HG03196 (cell line): ENCODE data around the gene TIPRL.

Experiments
- ATAC-seq: cut with Tn5 transposase; IDR thresholded peaks from one replicate; pipeline ENCODE4 v1.9.1; 2021; ENCODE audit not compliant: unreplicated experiment

TIPRL gene

DNA sequence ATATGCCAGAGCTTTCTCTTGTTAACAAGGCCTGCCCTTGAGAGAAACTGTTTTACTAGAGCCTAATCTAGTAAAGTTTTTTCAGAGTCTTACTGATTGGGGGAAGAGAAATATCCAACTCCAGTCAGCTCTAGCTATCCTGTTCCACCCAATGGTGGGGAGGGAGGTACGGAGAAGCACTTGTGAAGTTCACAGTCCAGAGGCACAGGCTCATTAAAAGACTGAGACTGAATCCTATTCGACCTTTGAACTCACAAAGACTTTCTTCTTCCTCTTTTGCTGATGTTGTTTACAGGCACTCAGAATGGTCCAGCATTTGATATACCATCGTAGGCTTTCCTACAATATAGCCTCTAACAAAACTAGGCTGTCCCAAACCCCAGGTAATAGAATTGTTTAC is 31.6 kb downstream of the TIPRL start:
- ATAC-seq, result no peak

DNA sequence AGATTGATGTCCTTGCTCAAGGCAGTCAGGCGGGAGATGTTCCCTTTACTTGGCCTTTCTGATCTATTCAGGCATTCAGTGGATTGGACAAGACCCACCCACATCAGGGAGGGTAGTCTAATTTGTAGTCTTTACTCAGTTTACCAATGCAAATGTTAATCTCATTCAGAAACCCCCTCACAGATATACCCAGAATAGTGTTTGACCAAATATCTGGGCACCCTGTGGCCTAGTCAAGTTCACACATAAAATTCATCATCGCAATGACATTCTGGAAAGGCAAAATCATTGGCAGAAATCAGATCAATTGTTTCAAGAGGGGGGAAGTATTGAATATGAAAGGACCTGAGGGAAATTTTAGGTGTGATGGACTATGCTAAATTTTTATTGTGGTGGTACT is 34.6 kb downstream of the TIPRL start:
- ATAC-seq, result no peak

DNA sequence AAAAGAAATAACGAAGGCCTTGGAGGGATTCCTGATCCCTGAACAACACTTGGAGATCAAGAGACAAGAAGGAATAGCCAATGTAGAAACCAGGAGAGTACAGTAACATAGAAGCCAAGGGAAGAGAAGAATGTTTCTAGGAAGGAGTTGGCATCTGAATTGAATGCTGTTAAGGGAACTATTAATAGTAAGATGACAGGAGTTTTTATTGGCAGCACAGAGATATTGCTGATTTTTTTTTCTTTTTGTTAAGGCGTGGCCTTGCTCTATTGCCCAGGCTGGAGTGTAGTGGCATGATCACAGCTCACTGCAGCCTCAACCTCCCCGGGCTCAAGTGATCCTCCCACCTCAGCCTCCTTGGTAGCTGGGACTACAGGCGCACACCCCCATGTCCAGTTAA is 37.4 kb downstream of the TIPRL start:
- ATAC-seq, result no peak

DNA sequence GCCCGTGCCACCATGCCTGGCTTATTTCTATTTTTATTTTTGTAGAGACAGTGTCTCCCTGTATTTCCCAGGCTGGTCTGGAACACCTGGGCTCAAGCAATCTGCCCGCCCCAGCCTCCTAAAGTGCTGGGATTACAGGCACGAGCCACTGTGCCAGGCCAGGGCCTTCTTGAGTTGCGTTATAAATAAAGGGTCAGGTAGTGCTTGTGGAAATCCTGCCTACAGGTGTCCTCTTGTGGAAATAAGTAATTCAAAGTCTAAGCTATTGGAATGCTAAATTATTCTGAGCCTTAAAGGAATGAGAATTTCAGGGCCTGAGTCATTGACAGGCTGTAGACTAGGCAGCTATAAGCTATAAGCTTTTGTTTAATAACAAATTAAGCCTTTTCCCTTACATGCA is 38.9 kb downstream of the TIPRL start:
- no peak for ATAC-seq

DNA sequence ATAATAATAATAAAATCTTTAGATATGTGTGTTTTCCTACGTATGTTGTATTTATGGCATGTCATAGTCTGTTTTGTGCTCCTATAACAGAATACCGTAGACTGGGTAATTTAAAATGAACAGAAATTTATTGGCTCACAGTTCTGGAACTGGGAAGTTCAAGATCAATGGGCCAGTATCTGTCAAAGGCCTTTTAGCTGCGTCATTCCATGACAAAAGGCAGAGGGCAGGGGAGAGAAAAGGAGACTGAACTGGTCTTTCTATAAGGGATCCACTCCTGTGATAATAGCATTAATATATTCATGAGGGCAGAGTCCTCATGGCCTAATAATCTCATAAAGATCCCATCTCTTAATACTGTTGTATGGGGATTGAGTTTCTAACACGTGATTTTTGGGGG is 39.9 kb downstream of the TIPRL start:
- ATAC-seq, result no peak

DNA sequence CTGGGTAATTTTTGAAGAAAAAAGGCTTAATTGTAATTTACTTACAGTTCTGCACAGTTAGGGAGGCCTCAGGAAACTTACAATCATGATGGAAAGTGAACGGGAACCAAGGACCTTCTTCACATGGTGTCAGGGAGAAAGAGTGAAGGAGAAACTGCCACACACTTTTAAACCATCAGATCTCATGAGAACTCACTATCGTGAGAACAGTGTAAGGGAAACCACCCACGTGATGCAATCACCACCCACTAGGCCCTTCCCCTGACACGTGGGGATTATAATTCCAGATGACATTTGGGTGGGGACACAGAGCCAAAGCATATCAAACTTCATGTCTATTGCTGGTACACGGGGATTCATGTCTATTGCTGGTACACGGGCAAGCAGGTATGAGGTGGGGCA is 41.7 kb downstream of the TIPRL start:
- ATAC-seq, result no peak

DNA sequence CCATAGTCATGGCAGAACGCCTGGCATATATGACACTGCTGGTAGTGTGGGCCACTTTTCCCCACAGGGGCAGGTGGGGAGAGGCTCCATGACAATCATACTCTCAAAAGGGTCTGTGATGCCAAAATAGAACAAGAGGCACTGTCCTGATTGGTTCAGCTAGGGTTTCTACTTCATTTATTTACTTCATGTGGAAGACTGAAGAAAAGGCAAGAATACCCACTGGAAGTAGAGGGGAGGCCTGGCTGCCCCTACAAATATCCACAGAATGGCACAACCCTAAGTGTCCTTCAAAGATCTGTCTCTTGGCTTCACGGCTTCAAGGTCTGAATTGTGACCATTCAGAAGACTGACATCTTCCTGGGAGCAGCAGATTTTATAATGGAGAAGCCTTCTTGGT is 42.5 kb downstream of the TIPRL start:
- no peak for ATAC-seq

DNA sequence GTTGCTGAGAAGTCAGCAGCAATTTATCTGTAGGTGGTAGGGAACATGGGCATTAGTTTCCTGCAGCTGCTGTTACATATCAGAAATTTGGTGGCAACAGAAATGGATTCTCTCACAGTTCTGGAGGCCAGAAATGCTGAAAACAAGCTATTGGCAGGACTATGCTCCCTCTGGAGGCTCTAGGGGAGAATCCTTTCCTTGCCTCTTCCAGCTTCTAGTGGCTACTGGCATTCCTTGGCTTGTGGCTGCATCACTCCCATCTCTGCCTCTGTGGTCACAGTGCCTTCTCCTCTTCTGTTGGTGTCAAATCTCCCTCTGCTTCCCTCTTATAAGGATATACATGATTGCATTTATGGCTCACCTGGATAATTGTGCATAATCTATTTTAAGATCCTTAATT is 44.5 kb downstream of the TIPRL start:
- no peak for ATAC-seq

DNA sequence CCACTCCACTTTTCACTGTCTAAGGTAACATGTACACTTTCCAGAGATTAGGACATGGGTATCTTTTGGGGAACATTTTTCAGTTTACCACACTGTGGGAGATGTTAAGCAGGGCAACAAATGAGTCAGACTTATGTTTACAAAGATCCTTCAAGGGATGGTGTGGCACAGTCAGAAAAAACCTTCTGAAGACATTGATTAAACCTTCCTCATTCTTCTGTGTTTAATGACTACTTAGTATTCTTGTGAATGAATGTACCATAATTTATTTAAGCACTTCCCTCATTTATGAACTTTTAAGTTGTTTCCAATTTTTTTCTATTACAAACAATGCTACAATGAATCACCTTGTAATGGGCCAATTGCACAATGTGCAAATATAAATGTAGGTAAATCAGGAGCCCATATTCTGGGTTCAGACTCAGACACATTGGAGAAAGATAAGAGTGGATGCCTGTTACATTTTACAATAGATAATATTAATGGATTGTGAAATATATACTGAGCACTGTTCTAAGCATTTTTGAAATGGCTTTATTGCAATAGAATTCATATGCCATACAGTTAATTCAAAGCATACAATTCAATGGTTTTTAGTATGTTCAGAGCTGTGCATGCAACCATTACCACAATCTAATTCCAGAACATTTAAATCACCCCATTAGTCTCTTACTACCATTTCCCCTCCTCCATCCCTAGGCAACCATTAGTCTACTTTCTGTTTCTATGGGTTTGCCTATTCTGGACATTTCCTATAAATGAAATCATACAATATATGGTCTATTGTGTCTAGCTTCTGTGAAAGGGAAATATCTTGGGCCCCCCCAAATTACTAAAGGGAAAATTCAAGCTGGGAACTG is 45.1 kb downstream of the TIPRL start:
- ATAC-seq, result no peak

DNA sequence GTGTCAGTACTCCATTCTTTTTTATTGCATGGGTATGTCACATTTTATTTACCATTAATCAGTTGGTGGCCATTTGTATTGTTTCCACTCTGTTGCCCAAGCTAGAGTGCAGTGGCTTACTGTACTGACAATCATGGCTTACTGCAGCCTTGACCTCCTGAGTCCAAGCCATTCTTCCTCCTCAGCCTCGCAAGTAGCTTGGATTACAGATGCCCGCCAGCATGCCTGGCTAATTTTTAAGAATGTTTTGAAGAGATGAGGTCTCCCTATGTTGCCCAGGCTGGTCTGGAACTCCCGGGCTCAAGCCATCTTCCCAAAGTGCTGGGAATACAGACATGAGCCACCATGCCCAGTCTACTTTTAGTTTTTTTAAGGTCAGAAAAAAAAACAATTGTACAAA is 46.2 kb downstream of the TIPRL start:
- ATAC-seq, result no peak

DNA sequence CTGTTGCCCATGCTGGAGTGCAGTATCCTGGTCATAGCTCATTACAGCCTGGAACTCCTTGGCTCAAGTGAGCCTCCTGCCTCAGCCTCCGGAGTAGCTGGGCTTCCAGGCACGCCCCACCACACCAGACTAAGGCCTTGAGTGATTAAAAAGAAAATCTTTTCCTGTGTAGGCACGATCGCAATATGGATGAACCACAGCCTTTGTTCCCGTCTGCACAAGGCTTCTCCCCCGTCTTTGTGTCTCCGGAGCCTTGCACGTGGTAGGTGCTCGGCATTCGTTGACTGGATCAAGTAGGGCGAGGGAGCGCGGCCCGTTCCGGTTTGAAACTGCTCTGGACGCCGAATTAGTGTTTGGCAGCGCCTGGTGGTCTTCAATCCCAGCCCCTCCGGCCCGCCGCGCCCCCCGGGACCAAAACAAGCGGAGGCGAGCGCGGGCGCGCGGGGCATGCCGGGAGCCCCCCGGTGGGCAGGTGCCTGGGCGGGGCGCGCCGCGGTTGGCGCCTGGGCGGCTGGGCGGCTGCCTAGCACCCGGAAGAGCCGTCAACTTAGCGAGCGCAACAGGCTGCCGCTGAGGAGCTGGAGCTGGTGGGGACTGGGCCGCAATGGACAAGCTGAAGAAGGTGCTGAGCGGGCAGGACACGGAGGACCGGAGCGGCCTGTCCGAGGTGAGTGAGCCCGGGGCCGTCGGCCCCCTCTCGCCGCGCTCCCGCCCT is 46.9 kb downstream of the TIPRL start, which contains the start of gene SFT2D2:
Gene SFT2D2 (plus strand): TSS at position 529 of the 715 bp plus-strand sequence. CDS start 76 bp downstream, at position 605.
- ATAC-seq, result peak; percentile 70

DNA sequence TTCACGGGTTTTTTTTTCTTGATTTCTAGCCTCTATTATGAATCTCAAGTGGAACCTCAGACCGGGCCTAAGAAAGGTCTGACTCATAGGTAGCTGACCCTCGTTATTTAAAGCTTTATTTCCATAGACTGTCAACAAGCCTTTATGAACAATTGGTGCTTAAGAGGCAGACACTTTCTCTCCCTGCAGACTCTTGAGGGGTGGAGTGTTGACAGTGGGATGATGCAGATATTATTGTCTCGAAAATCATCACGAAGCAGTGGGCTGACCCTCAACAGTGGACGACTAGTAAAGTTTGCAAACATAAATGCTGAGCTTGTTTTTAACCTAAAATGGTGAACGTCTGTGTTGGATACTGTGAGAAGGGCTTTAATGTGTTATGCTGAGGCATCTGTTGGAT is 48.9 kb downstream of the TIPRL start:
- no peak for ATAC-seq

DNA sequence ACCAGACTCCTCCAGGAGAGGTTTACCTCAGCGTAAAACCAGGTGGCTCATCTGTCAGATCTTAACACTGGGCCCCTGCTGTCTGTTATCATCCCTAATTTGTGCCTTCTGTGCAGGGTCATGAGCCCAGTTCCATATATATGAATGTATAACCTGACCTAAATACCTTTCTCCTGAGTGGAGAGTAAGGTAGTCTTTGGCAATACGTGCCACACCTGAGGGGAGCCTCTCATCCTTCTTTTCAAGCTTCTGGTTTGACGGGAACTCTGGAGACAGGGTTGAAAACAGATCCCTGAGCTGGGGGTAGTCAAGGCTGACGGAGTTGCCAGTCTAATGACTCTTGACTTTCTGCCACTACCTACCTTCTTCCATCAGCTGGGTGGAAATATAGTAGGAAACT is 51.1 kb downstream of the TIPRL start:
- ATAC-seq, result no peak

DNA sequence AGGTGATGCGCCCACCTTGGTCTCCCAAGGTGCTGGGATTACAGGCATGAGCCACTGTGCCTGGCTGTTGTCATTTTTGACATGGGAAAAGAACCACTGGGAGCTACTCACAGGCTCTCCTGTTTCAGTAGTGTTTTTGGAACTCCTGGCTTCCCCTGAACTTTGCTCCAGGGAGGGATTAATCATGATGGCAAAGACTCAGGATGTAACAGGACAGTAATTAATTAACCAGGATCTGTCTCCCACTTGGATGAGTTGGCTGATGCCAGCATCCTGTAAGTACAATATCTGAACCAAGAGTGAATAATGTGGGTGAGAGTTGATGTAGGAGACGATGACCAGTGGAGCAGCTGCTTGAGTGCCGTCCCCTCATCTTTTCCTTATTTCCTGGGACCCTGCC is 51.9 kb downstream of the TIPRL start:
- ATAC-seq, result no peak

DNA sequence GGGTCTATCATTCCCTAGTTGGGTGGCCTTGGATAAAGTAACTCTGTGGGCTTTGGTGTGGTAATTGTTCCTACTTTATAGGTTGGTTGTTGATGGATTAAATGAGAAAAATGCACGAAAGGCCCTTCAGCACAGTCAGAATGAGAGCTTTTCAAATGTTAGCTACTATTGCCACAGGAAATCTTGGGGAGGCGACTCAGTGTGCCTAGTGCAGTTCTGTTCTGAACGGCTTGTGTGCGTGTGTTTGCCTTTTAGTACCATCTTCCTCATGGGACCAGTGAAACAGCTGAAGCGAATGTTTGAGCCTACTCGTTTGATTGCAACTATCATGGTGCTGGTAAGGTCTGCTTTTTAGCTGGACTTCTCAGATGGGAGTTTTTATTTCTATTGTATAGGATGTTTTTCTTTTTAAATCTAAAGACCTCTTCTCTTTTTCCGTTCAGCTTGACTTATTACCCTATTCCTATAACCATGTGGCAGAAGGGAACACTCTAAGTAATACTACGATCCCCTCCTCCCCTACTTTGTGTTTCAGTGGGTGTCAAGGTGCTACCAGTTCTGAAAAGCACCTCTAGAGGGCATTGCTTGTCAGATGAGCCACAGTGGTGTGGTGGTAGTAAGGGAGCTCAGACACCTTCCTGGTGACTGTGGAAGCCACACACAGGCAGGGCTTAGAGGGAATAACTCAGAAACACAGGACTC is 56.2 kb downstream of the TIPRL start:
- ATAC-seq, result no peak

DNA sequence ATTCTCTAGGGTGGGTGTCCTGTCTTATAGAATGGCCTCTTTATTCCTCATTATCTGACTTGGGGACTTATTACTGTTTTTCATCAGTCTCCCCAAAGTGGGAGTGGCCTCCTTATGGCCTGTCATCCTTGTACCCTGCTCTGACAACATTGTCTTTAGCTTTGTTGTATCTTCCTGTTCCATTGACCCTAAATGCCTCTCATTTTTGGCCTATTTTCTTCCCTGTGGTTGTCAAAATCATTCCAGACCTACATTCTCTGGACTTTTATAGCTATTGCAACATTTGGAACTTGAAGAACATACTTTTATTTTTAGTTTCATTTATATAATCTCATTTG is 56.8 kb downstream of the TIPRL start:
- no peak for ATAC-seq

DNA sequence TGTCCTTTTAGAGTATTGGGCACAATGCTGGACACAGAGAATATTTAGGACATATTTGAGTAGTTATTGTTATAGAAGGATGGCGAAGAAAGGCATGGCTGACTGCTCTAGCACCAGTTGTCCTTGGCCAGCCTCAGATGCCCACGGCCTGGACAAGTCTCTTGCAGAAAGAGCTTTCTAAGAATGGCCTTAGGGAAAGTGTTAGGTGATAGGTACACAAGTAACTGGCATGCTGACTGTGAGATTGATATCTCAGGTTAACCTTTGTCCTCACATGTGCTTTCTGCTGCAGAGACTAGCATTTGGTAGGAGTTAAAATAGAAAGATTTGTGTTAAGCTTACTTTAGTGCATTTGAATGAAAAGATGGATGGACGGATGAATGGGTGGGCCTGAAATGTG is 57.2 kb downstream of the TIPRL start:
- no peak for ATAC-seq

DNA sequence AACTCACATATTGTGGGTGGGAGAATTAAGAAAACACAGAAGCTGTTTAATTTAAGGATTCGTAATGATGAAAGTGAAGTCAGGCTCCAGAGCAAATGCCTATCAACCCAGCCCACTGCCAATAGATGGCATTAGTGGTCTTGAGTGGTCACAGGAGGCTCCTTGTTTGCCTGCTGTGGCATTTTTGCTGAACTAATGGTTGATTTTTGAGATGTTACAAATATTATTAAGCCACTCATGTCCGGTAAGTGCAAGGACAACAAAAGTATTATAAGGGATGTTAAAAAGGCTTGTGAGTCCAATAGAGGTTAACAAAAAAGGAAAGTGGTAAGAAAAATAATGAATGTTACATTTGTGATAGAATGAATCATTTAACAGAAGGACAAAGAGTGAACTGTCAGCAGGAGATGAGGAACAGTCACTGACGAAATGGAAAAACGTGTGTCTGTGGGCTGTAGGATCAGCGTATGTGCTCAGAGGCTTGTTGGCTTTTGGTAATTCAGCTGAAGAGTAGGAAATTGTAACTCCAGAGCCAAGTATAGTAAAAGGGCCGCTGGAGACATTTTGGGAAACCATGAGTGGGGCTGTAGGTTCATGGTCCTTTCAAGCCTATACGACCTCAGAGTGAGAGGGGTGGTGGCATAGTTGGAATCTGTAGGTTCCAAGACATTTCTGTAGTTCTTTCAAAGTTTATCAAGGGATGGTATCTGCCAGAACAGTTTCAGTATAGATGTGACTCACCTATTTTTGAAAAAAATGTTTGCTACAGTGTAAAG is 58.3 kb downstream of the TIPRL start:
- ATAC-seq, result no peak

DNA sequence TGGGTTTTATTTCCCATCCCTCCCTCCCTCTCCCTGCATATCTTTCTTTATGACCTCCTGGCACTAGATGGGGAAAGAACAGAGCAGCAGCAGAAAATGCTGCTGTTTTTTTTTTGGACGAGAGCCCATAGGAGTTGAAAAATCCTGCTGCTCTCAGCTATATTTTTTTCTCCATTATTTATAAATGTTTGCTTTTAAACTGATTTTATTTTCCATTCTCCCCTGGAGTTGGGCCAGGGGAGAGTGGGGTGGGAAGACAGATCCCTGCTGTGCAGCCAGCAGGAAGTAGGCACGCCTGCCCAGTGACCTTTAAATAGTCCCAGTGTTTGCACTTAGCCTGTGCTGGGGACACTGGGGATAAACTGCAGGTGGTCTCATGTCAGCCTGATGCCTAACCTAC is 64.4 kb downstream of the TIPRL start:
- no peak for ATAC-seq

DNA sequence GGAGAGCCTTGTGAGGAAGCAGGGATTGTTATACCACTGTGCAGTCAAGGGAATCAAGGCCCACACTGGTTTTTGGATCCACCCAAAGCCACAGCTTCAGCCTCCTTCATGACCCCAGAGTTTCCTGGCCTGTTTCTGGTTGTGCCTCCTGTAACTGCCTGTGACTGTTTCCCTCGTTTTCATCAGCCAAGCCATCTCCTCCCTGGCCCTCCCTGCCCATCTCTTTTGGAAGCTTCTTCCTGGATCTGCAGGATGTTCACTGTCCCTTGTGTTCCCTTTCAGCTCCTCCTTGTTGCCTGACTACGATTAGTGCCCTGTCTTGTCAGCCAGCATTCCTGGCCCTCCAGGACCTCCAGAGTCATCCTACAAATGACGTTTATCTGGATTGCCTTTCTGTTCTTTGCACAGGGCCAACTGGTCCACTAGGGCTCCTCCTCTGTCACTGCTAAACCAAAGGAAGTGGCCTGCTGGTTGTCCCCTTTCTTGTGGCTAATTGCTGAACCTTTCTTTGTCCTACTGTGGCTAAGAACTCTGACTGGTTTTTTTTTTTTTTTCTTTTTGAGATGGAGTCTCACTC is 65.0 kb downstream of the TIPRL start:
- no peak for ATAC-seq

DNA sequence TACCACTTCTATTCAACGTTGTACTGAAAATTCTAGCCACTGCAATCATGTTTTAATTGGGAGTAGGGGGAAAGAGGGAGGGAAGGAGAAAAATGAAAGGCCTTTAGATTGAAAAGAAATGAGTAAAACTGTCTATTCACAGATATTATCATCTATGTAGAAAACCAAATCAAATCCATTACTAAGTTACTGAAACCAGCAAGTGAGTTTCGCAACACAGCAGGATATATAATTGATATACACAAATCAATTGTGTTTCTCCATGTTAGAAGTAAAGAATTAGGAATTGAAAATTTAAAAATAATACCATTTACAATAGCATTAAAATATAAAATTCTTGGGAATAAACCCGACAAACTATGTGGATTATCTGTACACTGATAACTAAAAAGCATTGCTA is 66.3 kb downstream of the TIPRL start:
- ATAC-seq, result no peak
